ENCODE results near the gene HIF1A.
A peak's percentile ranks its signal among the peaks of the same experiment; 100 is the strongest.
"Not testable (repeated sequence)": the region's sequence is repeated elsewhere in the genome, so short reads cannot be mapped to it uniquely, and the experiment has no call there.

Gene HIF1A

DNA sequence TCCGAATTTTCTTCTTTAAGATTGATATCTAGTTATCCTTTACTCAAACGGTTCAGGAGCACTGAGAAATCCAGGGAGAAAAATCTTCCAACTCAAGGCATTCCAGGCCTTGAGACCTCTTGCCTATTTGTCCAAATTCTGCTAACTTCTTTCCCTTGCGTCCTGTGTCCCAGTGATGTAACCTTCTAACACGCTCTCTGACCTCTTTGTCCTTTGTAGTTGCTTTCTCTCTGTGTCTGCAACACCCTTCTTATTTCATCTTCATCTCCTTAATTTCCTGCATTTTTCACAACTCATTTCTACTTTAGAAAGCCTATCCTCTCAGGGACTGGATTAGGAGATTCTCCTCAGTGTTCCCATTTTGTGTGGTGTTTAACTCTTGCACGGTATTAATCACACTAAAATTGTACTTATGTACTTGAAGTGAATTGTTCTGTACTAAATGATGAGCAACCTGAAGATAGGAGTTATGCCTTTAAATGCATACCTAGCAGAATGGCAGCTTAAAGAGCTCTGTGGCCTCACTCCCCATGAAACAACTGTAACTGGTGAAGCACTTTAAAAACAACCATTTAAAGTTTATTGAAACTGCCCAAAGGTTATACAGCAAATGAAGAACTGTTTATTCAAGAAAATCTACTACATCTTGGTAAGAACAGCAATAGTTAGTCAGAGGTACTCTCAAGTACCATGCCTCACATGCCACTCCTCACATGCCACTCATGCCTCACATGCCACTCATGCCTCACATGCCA is 59.5 kb downstream of the HIF1A start:
- POLR2A ChIA-PET = interaction anchor here (0.6 to 3.8 kb wide), 2 partner anchors 7 to 60 kb away, joined by 3 to 44 read pairs; partner anchors contain the start of genes HIF1A and SNAPC1
- TF ChIP-seq ELF4 (IDR thresholded peaks at IDR 0.05) (no peak), FOXK2 (IDR thresholded peaks at IDR 0.05) (no peak), BHLHE40 (IDR thresholded peaks at IDR 0.05; ENCODE audit: borderline replicate concordance) (no peak), L3MBTL2 (conservative IDR thresholded peaks at IDR 0.05) (no peak), NFRKB (IDR thresholded peaks at IDR 0.05) (no peak), SP1 (IDR thresholded peaks at IDR 0.05) (no peak), TARDBP (IDR thresholded peaks at IDR 0.05) (no peak)
- TF ChIP-seq, protein P1, sequence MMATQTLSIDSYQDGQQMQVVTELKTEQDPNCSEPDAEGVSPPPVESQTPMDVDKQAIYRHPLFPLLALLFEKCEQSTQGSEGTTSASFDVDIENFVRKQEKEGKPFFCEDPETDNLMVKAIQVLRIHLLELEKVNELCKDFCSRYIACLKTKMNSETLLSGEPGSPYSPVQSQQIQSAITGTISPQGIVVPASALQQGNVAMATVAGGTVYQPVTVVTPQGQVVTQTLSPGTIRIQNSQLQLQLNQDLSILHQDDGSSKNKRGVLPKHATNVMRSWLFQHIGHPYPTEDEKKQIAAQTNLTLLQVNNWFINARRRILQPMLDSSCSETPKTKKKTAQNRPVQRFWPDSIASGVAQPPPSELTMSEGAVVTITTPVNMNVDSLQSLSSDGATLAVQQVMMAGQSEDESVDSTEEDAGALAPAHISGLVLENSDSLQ (IDR thresholded peaks at IDR 0.05) = no peak; the same call in 1 of the 2 replicates
- CTCF ChIA-PET = no interaction called here
- no peak for DNase-seq (ENCODE audit: extremely low spot score)

DNA sequence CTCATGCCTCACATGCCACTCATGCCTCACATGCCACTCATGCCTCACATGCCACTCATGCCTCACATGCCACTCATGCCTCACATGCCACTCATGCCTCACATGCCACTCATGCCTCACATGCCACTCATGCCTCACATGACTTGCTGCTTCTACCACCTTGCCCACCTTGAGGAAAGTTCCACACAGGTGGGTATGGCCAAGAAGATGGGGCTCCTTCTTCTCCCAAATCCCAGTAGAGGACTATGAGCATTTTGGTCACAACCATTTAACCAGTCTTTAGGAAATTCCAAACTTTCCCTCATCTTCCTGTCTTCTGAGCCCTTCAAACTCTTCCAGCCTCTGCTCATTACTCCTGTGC is 60.0 kb downstream of the HIF1A start:
- DNase-seq (ENCODE audit: extremely low spot score); CTCF ChIA-PET; POLR2A ChIA-PET: not testable (repeated sequence)

DNA sequence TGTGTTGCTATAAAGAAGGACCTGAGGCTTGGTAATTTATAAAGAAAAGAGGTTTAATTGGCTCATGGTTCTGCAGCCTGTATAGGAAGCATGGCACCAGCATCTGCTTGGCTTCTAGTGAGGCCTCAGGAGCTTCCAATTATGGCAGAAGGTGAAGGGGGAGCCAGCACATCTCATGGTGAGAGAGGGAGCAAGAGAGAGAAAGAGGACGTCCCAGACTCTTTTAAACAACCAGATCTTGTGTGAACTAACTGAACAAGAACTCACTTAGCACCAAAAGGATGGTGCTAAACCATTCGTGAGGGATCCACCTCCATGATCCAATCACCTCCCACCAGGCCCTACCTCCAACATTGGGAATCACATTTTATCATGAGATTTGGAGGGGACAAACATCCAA is 60.8 kb downstream of the HIF1A start:
- ChIA-PET POLR2A (no interaction called here), CTCF (no interaction called here)
- TF ChIP-seq SUZ12 (IDR thresholded peaks at IDR 0.05) = no peak
- DNase-seq (ENCODE audit: extremely low spot score) = no peak

DNA sequence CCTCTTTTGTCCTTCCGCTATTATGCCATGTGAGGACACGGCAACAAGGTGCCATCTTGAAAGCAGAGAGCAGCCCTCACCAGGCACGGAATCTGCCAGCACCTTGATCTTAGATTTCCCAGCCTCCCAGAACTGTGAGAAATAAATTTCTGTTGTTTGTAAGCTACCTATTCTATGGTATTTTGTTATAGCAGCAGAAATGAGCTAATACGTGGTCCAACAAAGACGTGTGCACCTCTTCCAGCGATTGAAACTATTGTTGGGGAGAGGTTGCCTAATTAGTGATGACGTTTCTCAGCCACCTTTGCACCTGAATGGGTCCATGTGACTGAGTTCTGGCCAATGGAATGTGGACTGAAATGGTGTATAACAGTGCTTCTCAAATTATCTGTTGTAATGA is 64.6 kb downstream of the HIF1A start:
- POLR2A ChIA-PET = no interaction called here
- TF ChIP-seq ZNF384 (IDR thresholded peaks at IDR 0.05) (no peak), HDGF (IDR thresholded peaks at IDR 0.05; ENCODE audit: borderline replicate concordance) (no peak), ELF4 (IDR thresholded peaks at IDR 0.05) (no peak), TARDBP (IDR thresholded peaks at IDR 0.05) (no peak), SUZ12 (IDR thresholded peaks at IDR 0.05) (no peak), ARNT (IDR thresholded peaks at IDR 0.05) (no peak), SP1 (IDR thresholded peaks at IDR 0.05) (no peak), CTBP1 (IDR thresholded peaks at IDR 0.05; ENCODE audit: borderline replicate concordance) (no peak), L3MBTL2 (conservative IDR thresholded peaks at IDR 0.05) (no peak), FOXA1 (IDR thresholded peaks at IDR 0.05) (no peak), NFRKB (IDR thresholded peaks at IDR 0.05) (no peak), BHLHE40 (IDR thresholded peaks at IDR 0.05; ENCODE audit: borderline replicate concordance) (no peak), FOXM1 (IDR thresholded peaks at IDR 0.05; ENCODE audit: borderline replicate concordance) (no peak), LEF1 (IDR thresholded peaks at IDR 0.05; ENCODE audit: borderline replicate concordance) (no peak), FOXK2 (IDR thresholded peaks at IDR 0.05) (no peak)
- TF ChIP-seq, protein P1 (IDR thresholded peaks at IDR 0.05) = no peak
- no peak for DNase-seq (ENCODE audit: extremely low spot score)
- CTCF ChIA-PET = no interaction called here

DNA sequence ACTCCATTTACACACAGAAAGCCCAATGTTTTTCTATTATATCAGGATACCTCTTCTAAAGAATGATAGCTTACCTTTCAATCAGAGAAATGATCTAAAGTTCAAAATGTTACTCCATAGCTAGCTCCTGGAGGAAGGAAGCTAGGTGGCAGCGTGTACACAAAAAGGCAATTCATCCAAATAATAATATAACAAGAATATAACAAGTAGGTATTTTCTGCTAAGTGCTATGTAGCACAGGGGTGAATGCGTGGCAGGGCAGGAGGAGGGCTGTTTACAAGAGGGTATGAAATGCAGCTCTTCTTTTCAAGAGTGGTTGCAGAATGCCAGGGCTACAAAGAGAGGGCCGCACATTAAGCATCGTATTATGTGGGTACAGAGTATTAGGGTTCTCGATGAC is 66.2 kb downstream of the HIF1A start:
- no peak for DNase-seq (ENCODE audit: extremely low spot score)
- ChIA-PET POLR2A (interaction anchor here (0.6 to 2.0 kb wide), 37 partner anchors 9 to 1512 kb away, joined by 3 to 44 read pairs (median 4); partner anchors contain the start of genes HIF1A and PPM1A), CTCF (interaction anchor here (0.7 to 2.0 kb wide), 2 partner anchors 10 to 76 kb away, joined by 4 to 7 read pairs; no protein-coding TSS in a partner anchor)
- TF ChIP-seq FOXM1 (IDR thresholded peaks at IDR 0.05; ENCODE audit: borderline replicate concordance) = no peak
- TF ChIP-seq BHLHE40 (IDR thresholded peaks at IDR 0.05; ENCODE audit: borderline replicate concordance) = no peak
- TF ChIP-seq TARDBP (IDR thresholded peaks at IDR 0.05) = no peak
- no peak for TF ChIP-seq CTBP1 (IDR thresholded peaks at IDR 0.05; ENCODE audit: borderline replicate concordance)
- no peak for TF ChIP-seq SUZ12 (IDR thresholded peaks at IDR 0.05)
- no peak for TF ChIP-seq NFRKB (IDR thresholded peaks at IDR 0.05)
- no peak for TF ChIP-seq FOXK2 (IDR thresholded peaks at IDR 0.05)

DNA sequence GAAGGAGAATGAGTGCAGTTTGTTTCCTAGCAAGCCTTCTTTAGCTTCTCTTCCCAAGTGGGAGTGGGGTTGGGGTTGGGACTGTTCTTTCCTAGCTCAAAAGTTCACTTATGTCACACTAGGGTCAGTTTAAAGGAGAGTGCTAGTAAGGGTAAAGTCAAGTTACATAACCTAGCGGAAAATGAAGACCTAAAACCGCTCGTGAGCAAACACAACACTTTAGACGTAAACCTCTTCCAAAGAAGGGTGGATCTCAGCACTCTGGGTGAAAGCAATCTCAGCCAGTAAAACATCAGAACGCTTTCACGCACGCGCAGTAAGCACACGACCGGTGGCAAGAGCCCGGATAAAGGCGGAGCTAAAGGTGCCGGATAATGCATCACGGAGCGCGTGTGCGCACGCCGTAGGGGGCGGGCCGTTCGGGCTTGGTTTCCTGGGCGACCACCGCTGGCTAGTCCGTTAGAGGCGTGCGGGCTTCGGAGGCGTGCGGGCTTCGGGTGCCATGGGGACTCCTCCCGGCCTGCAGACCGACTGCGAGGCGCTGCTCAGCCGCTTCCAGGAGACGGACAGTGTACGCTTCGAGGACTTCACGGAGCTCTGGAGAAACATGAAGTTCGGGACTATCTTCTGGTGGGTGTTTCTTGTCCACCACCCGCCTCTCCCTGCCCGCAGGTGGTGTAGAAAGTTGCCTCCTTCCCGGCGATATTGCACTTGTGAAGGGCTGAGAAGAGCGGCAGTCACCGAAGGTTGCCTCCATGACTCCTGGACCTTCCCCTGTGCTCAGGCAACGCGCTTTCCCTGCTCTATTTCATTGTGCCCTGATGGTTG is 66.9 kb downstream of the HIF1A start, which contains the start of gene SNAPC1:
Gene SNAPC1 (plus strand): TSS at position 462 of the 828 bp plus-strand sequence. CDS start 41 bp downstream, at position 503.
- no peak for TF ChIP-seq SUZ12 (IDR thresholded peaks at IDR 0.05)
- TF ChIP-seq, protein P1 (IDR thresholded peaks at IDR 0.05) = peak; percentile 93
- peak; percentile 58 for TF ChIP-seq L3MBTL2 (conservative IDR thresholded peaks at IDR 0.05)
- ChIA-PET POLR2A (interaction anchor here (0.6 to 2.0 kb wide), 37 partner anchors 9 to 1513 kb away, joined by 3 to 44 read pairs (median 4); partner anchors contain the start of genes HIF1A and PPM1A), CTCF (interaction anchor here (0.6 to 2.0 kb wide), 3 partner anchors 11 to 75 kb away, joined by 3 to 7 read pairs (median 4); no protein-coding TSS in a partner anchor)
- peak; percentile 96 for DNase-seq (ENCODE audit: extremely low spot score)

Data from HEK293T (cell line).